Astrocyte (in vitro differentiated cells and primary cell): ENCODE results near the gene NAA15. TPM values are rescaled to one million over a fixed set of nuclear protein-coding genes. Genes with fewer than 3 reads are reported as not detected.
A peak's percentile ranks its signal among the peaks of the same experiment; 100 is the strongest.
"Not testable (repeated sequence)": the region's sequence is repeated elsewhere in the genome, so short reads cannot be mapped to it uniquely, and the experiment has no call there.

Experiments
- DNase-seq: peaks from one replicate; pipeline ENCODE4 v3.0.0-alpha.2; 2010; ENCODE audit warnings: low read depth
- FAIRE-seq: peaks from 2 replicates; lab custom pipeline; 2011; peaks lifted over from hg19 to GRCh38; lab: Jason Lieb, UNC
- H2AFZ ChIP-seq: 2 replicates; pipeline ENCODE4 v1.6.0; 2012; ENCODE audit warnings: low read depth, low read length, inconsistent platforms
- H3K27ac ChIP-seq: 2 replicates; pipeline ENCODE4 v1.5.1; 2011; ENCODE audit warnings: low read depth, low read length, inconsistent platforms
- H3K27me3 ChIP-seq: 2 replicates; pipeline ENCODE4 v1.6.0; 2011; ENCODE audit warnings: low read length, inconsistent platforms; ENCODE audit not compliant: insufficient read depth
- H3K36me3 ChIP-seq: 2 replicates; pipeline ENCODE4 v1.5.1; 2011; ENCODE audit warnings: low read length, inconsistent platforms; ENCODE audit not compliant: insufficient read depth
- H3K4me1 ChIP-seq: 2 replicates; pipeline ENCODE4 v1.5.1; 2011; ENCODE audit warnings: low read length, inconsistent platforms; ENCODE audit not compliant: insufficient read depth
- H3K4me2 ChIP-seq: 2 replicates; pipeline ENCODE4 v1.6.0; 2012; ENCODE audit warnings: low read length, inconsistent platforms
- H3K4me3 ChIP-seq: 2 replicates; pipeline ENCODE4 v1.5.1; 2011; ENCODE audit warnings: low read depth, mild to moderate bottlenecking, low read length, inconsistent platforms; ENCODE audit not compliant: insufficient read depth
- H3K79me2 ChIP-seq: 2 replicates; pipeline ENCODE4 v1.6.0; 2012; ENCODE audit warnings: mild to moderate bottlenecking, low read length, inconsistent platforms; ENCODE audit not compliant: insufficient read depth
- H3K9ac ChIP-seq: 2 replicates; pipeline ENCODE4 v1.6.0; 2012; ENCODE audit warnings: mild to moderate bottlenecking, low read length, inconsistent platforms
- H3K9me3 ChIP-seq: 2 replicates; pipeline ENCODE4 v1.5.1; 2012; ENCODE audit warnings: low read depth, mild to moderate bottlenecking, low read length, inconsistent platforms; ENCODE audit not compliant: insufficient read depth
- H4K20me1 ChIP-seq: 2 replicates; pipeline ENCODE4 v1.6.0; 2012; ENCODE audit warnings: low read length, inconsistent platforms; ENCODE audit not compliant: insufficient read depth
- H3K27ac Mint-ChIP-seq: one replicate; pipeline ENCODE4 v1.8.0; 2021; ENCODE audit warnings: mild to moderate bottlenecking, mixed read lengths; ENCODE audit not compliant: unreplicated experiment
- H3K27me3 Mint-ChIP-seq: one replicate; pipeline ENCODE4 v1.8.0; 2021; ENCODE audit warnings: low read depth, mixed read lengths; ENCODE audit not compliant: unreplicated experiment
- H3K36me3 Mint-ChIP-seq: one replicate; pipeline ENCODE4 v1.8.0; 2021; ENCODE audit warnings: low read depth, mixed read lengths; ENCODE audit not compliant: unreplicated experiment
- H3K4me1 Mint-ChIP-seq: one replicate; pipeline ENCODE4 v1.8.0; 2021; ENCODE audit warnings: low read depth, mixed read lengths; ENCODE audit not compliant: unreplicated experiment
- H3K4me3 Mint-ChIP-seq: one replicate; pipeline ENCODE4 v1.8.0; 2021; ENCODE audit warnings: mild to moderate bottlenecking, moderate library complexity, mixed read lengths; ENCODE audit not compliant: unreplicated experiment
- H3K9me3 Mint-ChIP-seq: one replicate; pipeline ENCODE4 v1.8.0; 2021; ENCODE audit warnings: mild to moderate bottlenecking, mixed read lengths; ENCODE audit not compliant: unreplicated experiment
- CTCF ChIP-seq: IDR thresholded peaks from 2 replicates; pipeline ENCODE4 v1.5.1; 2011; ENCODE audit warnings: low read depth, mild to moderate bottlenecking, inconsistent platforms, low read length, moderate library complexity; ENCODE audit not compliant: insufficient read depth
- EZH2 ChIP-seq: IDR thresholded peaks from 2 replicates; pipeline ENCODE4 v1.6.1; 2012; ENCODE audit warnings: mild to moderate bottlenecking, low read length, inconsistent platforms; ENCODE audit not compliant: insufficient read depth
- total RNA-seq: library from RNA; stranded (reverse); gene quantifications from 2 replicates; pipeline ENCODE4 v1.2.1, GENCODE V29; 2021

Gene NAA15
- total RNA-seq, 1 donor from 2014 or later: 64.5 TPM

DNA sequence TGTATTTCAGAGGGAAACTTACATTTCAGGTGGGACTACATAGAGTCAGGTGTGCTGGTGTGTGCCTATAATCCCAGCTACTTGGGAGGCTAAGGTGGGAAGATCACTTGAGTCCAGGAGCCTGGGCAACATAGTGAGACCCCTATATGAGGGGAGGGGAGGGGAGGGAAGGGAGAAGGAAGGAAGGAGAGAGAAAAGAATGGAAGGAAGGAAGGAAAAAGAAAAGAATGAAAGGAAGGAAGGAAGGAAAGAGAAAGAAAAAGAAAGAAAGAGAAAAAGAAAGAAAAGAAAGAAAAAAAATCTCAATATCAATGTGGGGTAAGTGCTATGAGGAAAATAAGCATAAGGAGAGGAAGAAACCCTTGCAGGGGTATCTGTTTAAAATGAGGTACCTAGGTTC lies 109.0 kb downstream of the NAA15 start:
- H3K27ac ChIP-seq: no peak overlapping the region
- H4K20me1 ChIP-seq: no peaks in the 10 kb centered on the region
- Mint-ChIP-seq H3K9me3 (peaks cover 4% of the 10 kb centered on the region), H3K27me3 (no peaks in the 10 kb centered on the region), H3K4me3 (no peak overlapping the region), H3K27ac (no peak overlapping the region), H3K4me1 (no peaks in the 10 kb centered on the region), H3K36me3 (peaks cover 26% of the 10 kb centered on the region)
- H3K79me2 ChIP-seq: no peaks in the 10 kb centered on the region
- TF ChIP-seq CTCF (no peak), EZH2 (no peak)
- H3K4me2 ChIP-seq: no peak overlapping the region
- no peaks in the 10 kb centered on the region for H3K9me3 ChIP-seq
- no peaks in the 10 kb centered on the region for H3K27me3 ChIP-seq
- H3K4me3 ChIP-seq: no peak overlapping the region
- H3K4me1 ChIP-seq: no peaks in the 10 kb centered on the region
- FAIRE-seq (no peak), DNase-seq (no peak)
- H2AFZ ChIP-seq: no peak overlapping the region
- no peak overlapping the region for H3K9ac ChIP-seq
- H3K36me3 ChIP-seq: no peaks in the 10 kb centered on the region

DNA sequence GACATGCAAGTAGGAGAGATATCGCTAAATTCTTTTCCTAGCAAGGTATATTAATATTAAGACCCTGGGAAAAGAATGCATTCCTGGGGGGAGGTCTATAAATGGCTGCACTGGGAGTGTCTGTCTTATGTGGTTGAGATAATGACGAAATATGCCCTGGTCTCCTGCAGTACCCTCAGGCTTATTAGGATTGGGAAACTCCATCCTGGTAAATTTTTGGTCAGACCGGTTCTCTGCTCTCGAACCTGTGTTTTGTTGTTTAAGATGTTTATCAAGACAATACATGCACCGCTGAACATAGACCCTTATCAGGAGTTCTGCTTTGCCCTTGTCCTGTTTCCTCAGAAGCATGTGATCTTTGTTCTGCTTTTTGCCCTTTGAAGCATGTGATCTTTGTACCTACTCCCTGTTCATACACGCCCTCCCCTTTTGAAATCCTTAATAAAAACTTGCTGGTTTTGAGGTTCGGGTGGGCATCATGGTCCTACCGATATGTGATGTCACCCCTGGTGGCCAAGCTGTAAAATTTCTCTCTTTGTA lies 113.4 kb downstream of the NAA15 start:
- not testable (repeated sequence) for H3K79me2 ChIP-seq, H3K36me3 ChIP-seq, H3K9me3 Mint-ChIP-seq, FAIRE-seq, H3K4me2 ChIP-seq, H4K20me1 ChIP-seq, H2AFZ ChIP-seq, DNase-seq, H3K9ac ChIP-seq, H3K4me3 Mint-ChIP-seq, H3K27me3 Mint-ChIP-seq, H3K9me3 ChIP-seq, H3K27me3 ChIP-seq, H3K4me3 ChIP-seq, H3K27ac ChIP-seq, H3K27ac Mint-ChIP-seq
- TF ChIP-seq CTCF: peak; percentile 10
- H3K4me1 ChIP-seq: peaks cover 13% of the 10 kb centered on the region
- H3K36me3 Mint-ChIP-seq: peaks cover 27% of the 10 kb centered on the region
- peaks cover 11% of the 10 kb centered on the region for H3K4me1 Mint-ChIP-seq

- Mint-ChIP-seq H3K27me3 (no peaks in the 10 kb centered on the region), H3K27ac (no peak overlapping the region), H3K36me3 (peaks cover 33% of the 10 kb centered on the region), H3K4me1 (peaks cover 16% of the 10 kb centered on the region), H3K4me3 (no peak overlapping the region), H3K9me3 (peaks cover 7% of the 10 kb centered on the region)
- Histone ChIP-seq H3K4me2 (no peak overlapping the region), H3K4me1 (peaks cover 14% of the 10 kb centered on the region), H3K27me3 (no peaks in the 10 kb centered on the region), H3K79me2 (no peaks in the 10 kb centered on the region), H3K27ac (no peak overlapping the region), H2AFZ (no peak overlapping the region), H3K36me3 (no peaks in the 10 kb centered on the region), H3K9me3 (no peaks in the 10 kb centered on the region), H4K20me1 (no peaks in the 10 kb centered on the region), H3K9ac (no peak overlapping the region), H3K4me3 (no peak overlapping the region)
- DNase-seq (peak; percentile 23), FAIRE-seq (peak; percentile 34)
- no peak for TF ChIP-seq EZH2
- TF ChIP-seq CTCF: peak; percentile 54
Measured at GRCh38 chr4:139416073-139416673, 114.9 kb downstream of the NAA15 start.
